ENCODE measurements around the gene ZNF618.
A peak's percentile ranks its signal among the peaks of the same experiment; 100 is the strongest.
"Not testable (repeated sequence)": the region's sequence is repeated elsewhere in the genome, so short reads cannot be mapped to it uniquely, and the experiment has no call there.

Gene ZNF618

GRCh38 chr9:114070188-114071103 lies 194.3 kb downstream of the ZNF618 start:
- DNase-seq: no peak

GRCh38 chr9:114071197-114071795 lies 195.2 kb downstream of the ZNF618 start:
- DNase-seq: no peak

- no peak for DNase-seq
These were observed 196.4 kb downstream of the ZNF618 start for GRCh38 chr9:114072184-114073140.

- no peak for DNase-seq
These were observed 199.5 kb downstream of the ZNF618 start for GRCh38 chr9:114075602-114076001.

GRCh38 chr9:114076237-114077161 lies 200.4 kb downstream of the ZNF618 start:
- no peak for DNase-seq

GRCh38 chr9:114077162-114077837 lies 201.2 kb downstream of the ZNF618 start:
- no peak for DNase-seq

GRCh38 chr9:114078021-114078780 lies 202.1 kb downstream of the ZNF618 start, which contains the start of gene AMBP:
AMBP (minus strand) TSS chr9:114078300; CDS start chr9:114078209, 91 bp downstream.
- DNase-seq: no peak

- no peak for DNase-seq
These were observed 202.7 kb downstream of the ZNF618 start for GRCh38 chr9:114078781-114079156.

GRCh38 chr9:114080195-114080772 lies 204.2 kb downstream of the ZNF618 start:
- no peak for DNase-seq

GRCh38 chr9:114080773-114081440 lies 204.8 kb downstream of the ZNF618 start:
- DNase-seq: no peak

- DNase-seq: no peak
These were observed 205.4 kb downstream of the ZNF618 start for GRCh38 chr9:114081441-114082016.

- peak; percentile 88 for DNase-seq
These were observed 206.1 kb downstream of the ZNF618 start for GRCh38 chr9:114082017-114082762.

GRCh38 chr9:114082763-114083412 lies 206.8 kb downstream of the ZNF618 start:
- DNase-seq: not testable (repeated sequence)

GRCh38 chr9:114083666-114084065 lies 207.6 kb downstream of the ZNF618 start:
- DNase-seq: no peak

GRCh38 chr9:114084282-114085073 lies 208.4 kb downstream of the ZNF618 start:
- no peak for DNase-seq

- no peak for DNase-seq
These were observed 209.3 kb downstream of the ZNF618 start for GRCh38 chr9:114085387-114085789.

GRCh38 chr9:114086009-114086408 lies 209.9 kb downstream of the ZNF618 start:
- DNase-seq: no peak
